Left colon (tissue), 2 donors: ENCODE results near the gene MAN2B1. TPM values are rescaled to one million over a fixed set of nuclear protein-coding genes. Genes with fewer than 3 reads are reported as not detected.
A peak's percentile ranks its signal among the peaks of the same experiment; 100 is the strongest.
"Not testable (repeated sequence)": the region's sequence is repeated elsewhere in the genome, so short reads cannot be mapped to it uniquely, and the experiment has no call there.

ENCODE experiments used
- ATAC-seq: fragments of 200-7000 bp; cut with Tn5 transposase; one replicate; pipeline ENCODE4 v1.9.1; 2020; ENCODE audit warnings: mild to moderate bottlenecking, moderate library complexity
- DNase-seq, 2 donors: peaks; one replicate each; pipeline ENCODE4 v3.0.0-alpha.2; 2020
- intact Hi-C, 2 donors: fragments of 100-400 bp; cut with DNase I in 1 of 2; cut with micrococcal nuclease in 1 of 2; formaldehyde crosslinking; loops; one replicate each; pipeline versions ENCODE4 v1.11.2 to v1.14.0; 2022; cut with DNase I, micrococcal nuclease
- total RNA-seq, 2 donors: library from RNA; stranded (reverse); fragmentation: NEBNext Ultra II Directional; extraction: Animal tissue kit (Norgen Biotek cat#: 25700); gene quantifications; one replicate each; pipeline ENCODE4 v1.2.1, GENCODE V29; 2021
- donor health status: DM: no; HTN: no; CAD: no.
- donor health status: DM: yes; HTN: yes; CAD: no.

MAN2B1 gene
- total RNA-seq, 2 donors from 2014 or later: 77.9 to 116 TPM

- DNase-seq (no peak), ATAC-seq (no peak)
- intact Hi-C loops: no loop called here
Measured at GRCh38 chr19:12668346-12668745, 1.8 kb upstream of the MAN2B1 start.

- DNase-seq (no peak), ATAC-seq (no peak)
- intact Hi-C loops: no loop called here
Measured at GRCh38 chr19:12667731-12668302, 1.3 kb upstream of the MAN2B1 start.

GRCh38 chr19:12665671-12666264, 774 bp downstream of the MAN2B1 start:
- DNase-seq (no peak), ATAC-seq (no peak)
- intact Hi-C loops: no loop called here

GRCh38 chr19:12665281-12665573, 1.3 kb downstream of the MAN2B1 start:
- no peak for ATAC-seq
- intact Hi-C loops: no loop called here

GRCh38 chr19:12664406-12665280, 1.9 kb downstream of the MAN2B1 start:
- intact Hi-C loops: no loop called here
- DNase-seq (peak in 1 of 2 donors; percentile 46), ATAC-seq (peak; percentile 19)

More at GRCh38 chr19:12665281-12665573, 1.3 kb downstream of the MAN2B1 start:
- DNase-seq: peak; percentile 52 to 57

GRCh38 chr19:12660980-12661379, 5.6 kb downstream of the MAN2B1 start:
- no peak for ATAC-seq
- intact Hi-C loops: no loop called here
- DNase-seq: no peak

- no peak for ATAC-seq
- no peak for DNase-seq
- intact Hi-C loops: no loop called here
Measured at GRCh38 chr19:12657966-12658365, 8.6 kb downstream of the MAN2B1 start.

- intact Hi-C loops: no loop called here
- no peak for ATAC-seq
Measured at GRCh38 chr19:12656899-12657571, 9.5 kb downstream of the MAN2B1 start.

GRCh38 chr19:12655546-12655945, 11.0 kb downstream of the MAN2B1 start:
- intact Hi-C loops: no loop called here
- DNase-seq: no peak
- no peak for ATAC-seq

More at GRCh38 chr19:12656899-12657571, 9.5 kb downstream of the MAN2B1 start:
- DNase-seq: no peak

GRCh38 chr19:12652219-12652618, 14.3 kb downstream of the MAN2B1 start:
- no peak for DNase-seq
- intact Hi-C loops: no loop called here
- no peak for ATAC-seq

- intact Hi-C loops: no loop called here
- ATAC-seq (no peak), DNase-seq (no peak)
Measured at GRCh38 chr19:12649941-12650340, 16.6 kb downstream of the MAN2B1 start.

- no peak for DNase-seq
- intact Hi-C loops: no loop called here
- peak; percentile 40 for ATAC-seq
Measured at GRCh38 chr19:12648088-12648487, 18.5 kb downstream of the MAN2B1 start.

- peak; percentile 98 for ATAC-seq
- intact Hi-C loops: no loop called here
Measured at GRCh38 chr19:12647490-12648071, 19.0 kb downstream of the MAN2B1 start.

GRCh38 chr19:12647047-12647446, 19.5 kb downstream of the MAN2B1 start:
- ATAC-seq: no peak
- intact Hi-C loops: no loop called here
- no peak for DNase-seq

More at GRCh38 chr19:12647490-12648071, 19.0 kb downstream of the MAN2B1 start:
- DNase-seq: peak; percentile 79 to 84

- intact Hi-C loops: no loop called here
- ATAC-seq: no peak
- no peak for DNase-seq
Measured at GRCh38 chr19:12646551-12646950, 20.0 kb downstream of the MAN2B1 start.

GRCh38 chr19:12643716-12644115, 22.8 kb downstream of the MAN2B1 start:
- ATAC-seq, DNase-seq, intact Hi-C loops: not testable (repeated sequence)

GRCh38 chr19:12642506-12642905, 24.0 kb downstream of the MAN2B1 start:
- DNase-seq (no peak), ATAC-seq (no peak)
- intact Hi-C loops: no loop called here

GRCh38 chr19:12641456-12641855, 25.1 kb downstream of the MAN2B1 start:
- ATAC-seq (no peak), DNase-seq (no peak)
- intact Hi-C loops: no loop called here

- ATAC-seq (peak; percentile 94), DNase-seq (peak; percentile 74 to 89)
- intact Hi-C loops: no loop called here
Measured at GRCh38 chr19:12639901-12640613, 26.5 kb downstream of the MAN2B1 start.
